Activated CD8-positive, alpha-beta T cell treated with anti-CD3 and anti-CD28 coated beads for 36 hours (primary cell): ENCODE measurements around the gene AP4E1. TPM values are rescaled to one million over a fixed set of nuclear protein-coding genes. Genes with fewer than 3 reads are reported as not detected.

Experiments used
- ATAC-seq: fragments of 200-7000 bp; cut with Tn5 transposase; one replicate; pipeline ENCODE4 v1.10.0; 2021; ENCODE audit warnings: mild to moderate bottlenecking, moderate library complexity
- CTCF ChIA-PET: fragments of 350-600 bp; sonication (Branson Sonifier 250); formaldehyde crosslinking; loops from one replicate; lab custom pipeline; 2021; ENCODE audit warnings: antibody characterized with exemption; lab: Charles Lee
- POLR2A ChIA-PET: fragments of 350-600 bp; sonication (Branson Sonifier 250); formaldehyde crosslinking; loops from one replicate; lab custom pipeline; 2021; ENCODE audit warnings: antibody characterized with exemption; lab: Charles Lee
- DNase-seq: peaks from one replicate; pipeline ENCODE4 v3.0.0-alpha.2; 2020
- H3K27ac Mint-ChIP-seq: one replicate; pipeline ENCODE4 v1.8.0; 2021; ENCODE audit warnings: mild to moderate bottlenecking, mixed read lengths
- H3K27me3 Mint-ChIP-seq: one replicate; pipeline ENCODE4 v1.8.0; 2021; ENCODE audit warnings: mixed read lengths
- H3K36me3 Mint-ChIP-seq: one replicate; pipeline ENCODE4 v1.8.0; 2021; ENCODE audit warnings: low read depth, mixed read lengths
- H3K4me1 Mint-ChIP-seq: one replicate; pipeline ENCODE4 v1.8.0; 2021; ENCODE audit warnings: low read depth, mixed read lengths
- H3K4me3 Mint-ChIP-seq: one replicate; pipeline ENCODE4 v1.8.0; 2021; ENCODE audit warnings: mild to moderate bottlenecking, moderate library complexity, mixed read lengths
- H3K9me3 Mint-ChIP-seq: one replicate; pipeline ENCODE4 v1.8.0; 2021; ENCODE audit warnings: mixed read lengths
- intact Hi-C: fragments of 100-400 bp; cut with micrococcal nuclease; formaldehyde crosslinking; loops from one replicate; pipeline ENCODE4 v1.10.0; 2022
- total RNA-seq, 2 experiments: library from RNA; stranded (reverse); gene quantifications; one replicate each; pipeline ENCODE4 v1.2.3, GENCODE V29; 2021
- TF ChIP-seq, protein P1 (sequence below): fragments of 200-600 bp; IDR thresholded peaks from one replicate; pipeline ENCODE4 v1.8.0; 2022; ENCODE audit warnings: antibody characterized with exemption, mild to moderate bottlenecking

Gene AP4E1
- total RNA-seq, 2 experiments from 2014 or later: 16.6 TPM

DNA sequence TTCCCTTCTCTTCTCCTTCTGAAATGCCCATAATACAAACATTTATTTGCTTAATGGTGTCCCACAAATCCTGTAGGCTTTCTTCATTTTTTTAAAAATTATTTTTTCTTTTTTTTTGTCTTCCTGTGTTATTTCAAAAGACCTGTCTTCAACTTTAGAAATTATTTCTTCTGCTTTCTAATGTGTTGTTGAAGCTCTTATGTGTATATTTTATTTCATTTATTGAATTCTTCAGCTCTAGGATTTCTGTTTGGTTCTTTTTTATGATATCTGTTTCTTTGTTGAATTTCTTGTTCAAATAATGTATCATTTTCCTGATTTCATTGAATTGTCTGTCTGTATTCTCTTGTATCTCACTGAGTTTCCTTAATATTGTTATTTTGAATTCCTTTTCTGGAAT lies 63.1 kb downstream of the AP4E1 start:
- CTCF ChIA-PET: no interaction called here
- TF ChIP-seq, protein P1, sequence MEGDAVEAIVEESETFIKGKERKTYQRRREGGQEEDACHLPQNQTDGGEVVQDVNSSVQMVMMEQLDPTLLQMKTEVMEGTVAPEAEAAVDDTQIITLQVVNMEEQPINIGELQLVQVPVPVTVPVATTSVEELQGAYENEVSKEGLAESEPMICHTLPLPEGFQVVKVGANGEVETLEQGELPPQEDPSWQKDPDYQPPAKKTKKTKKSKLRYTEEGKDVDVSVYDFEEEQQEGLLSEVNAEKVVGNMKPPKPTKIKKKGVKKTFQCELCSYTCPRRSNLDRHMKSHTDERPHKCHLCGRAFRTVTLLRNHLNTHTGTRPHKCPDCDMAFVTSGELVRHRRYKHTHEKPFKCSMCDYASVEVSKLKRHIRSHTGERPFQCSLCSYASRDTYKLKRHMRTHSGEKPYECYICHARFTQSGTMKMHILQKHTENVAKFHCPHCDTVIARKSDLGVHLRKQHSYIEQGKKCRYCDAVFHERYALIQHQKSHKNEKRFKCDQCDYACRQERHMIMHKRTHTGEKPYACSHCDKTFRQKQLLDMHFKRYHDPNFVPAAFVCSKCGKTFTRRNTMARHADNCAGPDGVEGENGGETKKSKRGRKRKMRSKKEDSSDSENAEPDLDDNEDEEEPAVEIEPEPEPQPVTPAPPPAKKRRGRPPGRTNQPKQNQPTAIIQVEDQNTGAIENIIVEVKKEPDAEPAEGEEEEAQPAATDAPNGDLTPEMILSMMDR: no peak
- intact Hi-C loops: no loop called here
- Mint-ChIP-seq H3K36me3 (peaks cover 70% of the 10 kb centered on the region), H3K27ac (no peak overlapping the region), H3K4me1 (peaks cover 4% of the 10 kb centered on the region), H3K27me3 (no peaks in the 10 kb centered on the region), H3K9me3 (peaks cover 36% of the 10 kb centered on the region), H3K4me3 (no peak overlapping the region)
- POLR2A ChIA-PET: no interaction called here
- DNase-seq (no peak), ATAC-seq (no peak)

DNA sequence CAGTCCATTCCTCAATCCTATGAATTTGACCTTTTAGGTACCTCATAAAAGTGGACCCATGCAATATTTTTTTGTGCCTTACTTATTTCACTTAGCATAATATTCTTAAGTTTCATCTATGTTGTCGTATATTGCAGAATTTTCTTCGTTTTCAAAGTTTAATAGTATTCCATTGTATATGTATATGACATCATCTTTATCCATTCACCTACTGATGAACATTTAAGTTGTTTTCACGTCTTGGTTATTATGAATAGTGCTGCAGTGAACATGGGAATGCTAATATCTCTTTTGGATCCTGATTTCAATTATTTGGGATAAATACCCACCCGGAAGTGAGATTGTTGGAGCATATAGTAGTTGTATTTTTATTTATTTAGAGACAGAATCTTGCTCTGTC lies 65.1 kb downstream of the AP4E1 start:
- intact Hi-C loops: no loop called here
- Mint-ChIP-seq H3K27me3 (no peaks in the 10 kb centered on the region), H3K27ac (no peak overlapping the region), H3K4me3 (no peak overlapping the region), H3K4me1 (peaks cover 6% of the 10 kb centered on the region), H3K9me3 (peaks cover 30% of the 10 kb centered on the region), H3K36me3 (peaks cover 62% of the 10 kb centered on the region)
- ATAC-seq (no peak), DNase-seq (no peak)
- ChIA-PET POLR2A (no interaction called here), CTCF (no interaction called here)
- TF ChIP-seq, protein P1: no peak

DNA sequence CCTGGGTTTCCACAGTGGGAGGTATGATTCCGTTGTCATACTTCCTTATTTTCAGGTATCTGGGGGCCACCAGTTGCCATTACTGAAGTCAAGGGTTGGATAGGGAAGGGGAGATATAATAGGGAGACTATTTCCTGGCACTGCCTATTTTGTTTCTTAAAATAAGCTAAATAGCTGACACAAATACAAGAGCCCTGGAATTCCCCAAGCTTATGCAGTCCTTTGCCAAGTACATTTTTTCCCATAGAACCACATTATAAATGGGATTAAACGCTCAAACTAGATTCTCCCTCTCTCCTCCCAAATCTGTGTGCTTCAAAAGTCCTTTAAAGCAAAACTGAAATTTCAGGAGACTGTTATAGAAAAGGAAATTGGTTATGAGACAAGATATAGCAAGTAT lies 68.7 kb downstream of the AP4E1 start:
- no peak for DNase-seq
- no peak overlapping the region for H3K4me3 Mint-ChIP-seq
- ChIA-PET POLR2A (no interaction called here), CTCF (no interaction called here)
- TF ChIP-seq, protein P1: no peak
- H3K4me1 Mint-ChIP-seq: peaks cover 6% of the 10 kb centered on the region
- H3K27ac Mint-ChIP-seq: no peak overlapping the region
- no peak for ATAC-seq
- intact Hi-C loops: no loop called here
- H3K9me3 Mint-ChIP-seq: peaks cover 6% of the 10 kb centered on the region
- H3K27me3 Mint-ChIP-seq: no peaks in the 10 kb centered on the region
- H3K36me3 Mint-ChIP-seq: peaks cover 57% of the 10 kb centered on the region

DNA sequence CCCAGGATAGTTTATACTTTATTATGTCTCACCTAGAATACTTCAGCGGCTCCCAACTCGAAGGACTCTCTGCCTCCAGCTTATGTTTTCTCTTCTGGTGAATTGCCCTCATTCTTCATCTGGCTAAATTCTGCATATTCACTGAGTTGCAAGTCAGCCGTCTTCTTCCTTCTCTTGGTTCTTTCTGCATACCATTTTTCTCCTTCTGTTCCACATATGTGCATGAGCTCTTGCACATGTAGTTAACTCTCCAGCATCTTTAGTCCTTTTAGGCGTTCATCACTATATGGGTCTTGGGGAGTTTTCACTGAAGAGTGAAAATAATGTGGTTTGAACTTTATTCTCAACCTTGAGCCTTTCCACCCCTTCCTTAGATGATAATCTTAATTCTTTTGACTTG lies 70.1 kb downstream of the AP4E1 start:
- Mint-ChIP-seq H3K27me3 (no peaks in the 10 kb centered on the region), H3K9me3 (peaks cover 4% of the 10 kb centered on the region), H3K4me1 (peaks cover 6% of the 10 kb centered on the region), H3K27ac (no peak overlapping the region), H3K4me3 (no peak overlapping the region), H3K36me3 (peaks cover 48% of the 10 kb centered on the region)
- intact Hi-C loops: no loop called here
- ChIA-PET CTCF (interaction anchor here (0.9 to 1.4 kb wide), 2 partner anchors 12 to 13 kb away, joined by 3 to 4 read pairs; no protein-coding TSS in a partner anchor), POLR2A (no interaction called here)
- ATAC-seq (no peak), DNase-seq (no peak)
- TF ChIP-seq, protein P1: no peak

DNA sequence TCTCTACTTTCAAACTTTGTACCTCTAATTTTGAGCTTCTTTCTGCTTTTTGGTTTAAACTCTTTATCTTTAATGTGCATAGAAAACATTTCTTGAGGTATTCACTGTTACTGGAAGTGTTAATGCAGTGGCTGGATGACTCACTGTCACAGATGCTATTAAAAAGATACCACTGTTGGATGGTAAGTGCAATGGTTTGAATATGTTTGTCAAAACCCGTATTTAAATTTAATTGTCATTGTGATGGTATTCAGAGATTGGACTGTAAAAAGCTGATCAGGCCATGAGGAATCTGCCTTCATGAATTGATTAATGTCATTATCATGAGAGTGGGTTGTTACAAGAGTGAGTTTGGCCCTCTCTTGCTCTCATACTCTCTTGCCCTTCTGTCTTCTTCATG lies 70.6 kb downstream of the AP4E1 start:
- POLR2A ChIA-PET: no interaction called here
- H3K36me3 Mint-ChIP-seq: peaks cover 51% of the 10 kb centered on the region

More for the DNA sequence above, 70.6 kb downstream of the AP4E1 start:
- DNase-seq: no peak
- H3K27ac Mint-ChIP-seq: no peak overlapping the region
- no peak for ATAC-seq
- CTCF ChIA-PET: interaction anchor here (0.9 to 1.4 kb wide), 2 partner anchors 12 kb away, joined by 3 to 4 read pairs; no protein-coding TSS in a partner anchor
- H3K4me1 Mint-ChIP-seq: peaks cover 6% of the 10 kb centered on the region
- H3K4me3 Mint-ChIP-seq: no peak overlapping the region
- H3K27me3 Mint-ChIP-seq: no peaks in the 10 kb centered on the region
- TF ChIP-seq, protein P1: no peak
- H3K9me3 Mint-ChIP-seq: peaks cover 6% of the 10 kb centered on the region
- intact Hi-C loops: no loop called here
